PC-9 (cell line): ENCODE measurements around the gene KRTAP9-8.
"Not testable (repeated sequence)": the region's sequence is repeated elsewhere in the genome, so short reads cannot be mapped to it uniquely, and the experiment has no call there.

Experiments used
- EZH2 ChIP-seq: fragments of 200-600 bp; sonication (generic); IDR thresholded peaks from 2 replicates; pipeline ENCODE4 v1.8.0; 2017; ENCODE audit warnings: antibody characterized with exemption, low read depth
- TF ChIP-seq, protein P1 (sequence below): fragments of 200-600 bp; sonication (generic); conservative IDR thresholded peaks from 2 replicates; pipeline ENCODE4 v1.6.1; 2017; ENCODE audit warnings: mixed run types, antibody characterized with exemption, mild to moderate bottlenecking, moderate library complexity

GRCh38 chr17:41249637-41250240 lies 11.9 kb downstream of the KRTAP9-8 start, which contains the start of gene KRTAP9-4:
- TF ChIP-seq, protein P1, sequence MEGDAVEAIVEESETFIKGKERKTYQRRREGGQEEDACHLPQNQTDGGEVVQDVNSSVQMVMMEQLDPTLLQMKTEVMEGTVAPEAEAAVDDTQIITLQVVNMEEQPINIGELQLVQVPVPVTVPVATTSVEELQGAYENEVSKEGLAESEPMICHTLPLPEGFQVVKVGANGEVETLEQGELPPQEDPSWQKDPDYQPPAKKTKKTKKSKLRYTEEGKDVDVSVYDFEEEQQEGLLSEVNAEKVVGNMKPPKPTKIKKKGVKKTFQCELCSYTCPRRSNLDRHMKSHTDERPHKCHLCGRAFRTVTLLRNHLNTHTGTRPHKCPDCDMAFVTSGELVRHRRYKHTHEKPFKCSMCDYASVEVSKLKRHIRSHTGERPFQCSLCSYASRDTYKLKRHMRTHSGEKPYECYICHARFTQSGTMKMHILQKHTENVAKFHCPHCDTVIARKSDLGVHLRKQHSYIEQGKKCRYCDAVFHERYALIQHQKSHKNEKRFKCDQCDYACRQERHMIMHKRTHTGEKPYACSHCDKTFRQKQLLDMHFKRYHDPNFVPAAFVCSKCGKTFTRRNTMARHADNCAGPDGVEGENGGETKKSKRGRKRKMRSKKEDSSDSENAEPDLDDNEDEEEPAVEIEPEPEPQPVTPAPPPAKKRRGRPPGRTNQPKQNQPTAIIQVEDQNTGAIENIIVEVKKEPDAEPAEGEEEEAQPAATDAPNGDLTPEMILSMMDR: not testable (repeated sequence)
- not testable (repeated sequence) for TF ChIP-seq EZH2
